Memory B cell (primary cell): Measurements from ENCODE around the gene CHTOP.
"Not testable (repeated sequence)": the region's sequence is repeated elsewhere in the genome, so short reads cannot be mapped to it uniquely, and the experiment has no call there.

Experiments used
- ATAC-seq: fragments of 150-1000 bp; cut with Tn5 transposase; 2 replicates; pipeline ENCODE4 v1.10.0; 2021; ENCODE audit warnings: low read depth, mild to moderate bottlenecking, moderate library complexity
- DNase-seq, 2 donors: peaks; one replicate each; pipeline ENCODE4 v3.0.0; 2022; ENCODE audit warnings: low spot score in 2 of 2
- H3K27ac Mint-ChIP-seq: one replicate; pipeline ENCODE4 v1.8.0; 2022; ENCODE audit warnings: mild to moderate bottlenecking, moderate library complexity, mixed read lengths
- H3K27me3 Mint-ChIP-seq: one replicate; pipeline ENCODE4 v1.8.0; 2022; ENCODE audit warnings: mixed read lengths
- H3K36me3 Mint-ChIP-seq: one replicate; pipeline ENCODE4 v1.8.0; 2022; ENCODE audit warnings: mild to moderate bottlenecking, mixed read lengths
- H3K4me1 Mint-ChIP-seq: one replicate; pipeline ENCODE4 v1.8.0; 2022; ENCODE audit warnings: mixed read lengths
- H3K4me3 Mint-ChIP-seq: one replicate; pipeline ENCODE4 v1.8.0; 2022; ENCODE audit warnings: mild to moderate bottlenecking, moderate library complexity, mixed read lengths
- H3K9me3 Mint-ChIP-seq: one replicate; pipeline ENCODE4 v1.8.0; 2022; ENCODE audit warnings: mixed read lengths

The CHTOP gene

GRCh38 chr1:153670859-153671627, 37.2 kb downstream of the CHTOP start, which contains the start of gene ILF2:
ILF2 (minus strand) TSS chr1:153670993; CDS start chr1:153670922, 71 bp downstream.
- H3K27ac Mint-ChIP-seq = no peak within 1 kb of the TSS
- H3K4me1 Mint-ChIP-seq = peaks cover 15% of the 10 kb centered on the region
- ATAC-seq (peak; percentile 88), DNase-seq (peak; percentile 91 to 98)
- H3K4me3 Mint-ChIP-seq = no peak within 1 kb of the TSS
- H3K27me3 Mint-ChIP-seq = no peaks in the 10 kb centered on the region
- H3K36me3 Mint-ChIP-seq = peaks cover 13% of the 10 kb centered on the region
- no peaks in the 10 kb centered on the region for H3K9me3 Mint-ChIP-seq

GRCh38 chr1:153671628-153672353, 37.9 kb downstream of the CHTOP start:
- DNase-seq (peak; percentile 32 to 56), ATAC-seq (peak; percentile 25)
- H3K4me1 Mint-ChIP-seq = peaks cover 15% of the 10 kb centered on the region
- H3K36me3 Mint-ChIP-seq = peaks cover 13% of the 10 kb centered on the region
- not testable (repeated sequence) for H3K9me3 Mint-ChIP-seq, H3K27me3 Mint-ChIP-seq, H3K4me3 Mint-ChIP-seq, H3K27ac Mint-ChIP-seq

GRCh38 chr1:153673511-153673910, 39.6 kb downstream of the CHTOP start:
- Mint-ChIP-seq H3K27me3 (peaks cover 14% of the 10 kb centered on the region), H3K4me1 (peaks cover 23% of the 10 kb centered on the region), H3K9me3 (no peaks in the 10 kb centered on the region), H3K27ac (peak overlapping the region; percentile 87), H3K36me3 (peaks cover 2% of the 10 kb centered on the region), H3K4me3 (peak overlapping the region; percentile 56)
- ATAC-seq (no peak), DNase-seq (no peak)

- DNase-seq = peak; percentile 48 to 58
- H3K27me3 Mint-ChIP-seq = peaks cover 30% of the 10 kb centered on the region
Measured at GRCh38 chr1:153677718-153678518, 44.1 kb downstream of the CHTOP start.

GRCh38 chr1:153678519-153679336, 44.9 kb downstream of the CHTOP start, which contains the start of gene NPR1:
NPR1 (plus strand) TSS chr1:153678688; CDS start chr1:153679109, 421 bp downstream.
- Mint-ChIP-seq H3K27ac (no peak within 1 kb of the TSS), H3K4me3 (peak within 1 kb of the TSS; percentile 87), H3K36me3 (no peaks in the 10 kb centered on the region), H3K27me3 (peaks cover 33% of the 10 kb centered on the region), H3K9me3 (no peaks in the 10 kb centered on the region), H3K4me1 (peaks cover 22% of the 10 kb centered on the region)
- peak; percentile 50 for ATAC-seq
- DNase-seq = peak; percentile 15 to 36

More at GRCh38 chr1:153677718-153678518, 44.1 kb downstream of the CHTOP start:
- Mint-ChIP-seq H3K4me3 (peak overlapping the region; percentile 87), H3K36me3 (no peaks in the 10 kb centered on the region), H3K4me1 (peaks cover 22% of the 10 kb centered on the region), H3K27ac (no peak overlapping the region), H3K9me3 (no peaks in the 10 kb centered on the region)
- peak; percentile 51 for ATAC-seq

GRCh38 chr1:153679337-153680119, 45.7 kb downstream of the CHTOP start:
- peak; percentile 69 for ATAC-seq
- peak overlapping the region; percentile 87 for H3K4me3 Mint-ChIP-seq

GRCh38 chr1:153680120-153680403, 46.2 kb downstream of the CHTOP start:
- DNase-seq = no peak
- no peaks in the 10 kb centered on the region for H3K36me3 Mint-ChIP-seq
- peaks cover 37% of the 10 kb centered on the region for H3K27me3 Mint-ChIP-seq
- H3K27ac Mint-ChIP-seq = peak overlapping the region; percentile 2
- H3K9me3 Mint-ChIP-seq = no peaks in the 10 kb centered on the region
- peaks cover 22% of the 10 kb centered on the region for H3K4me1 Mint-ChIP-seq
- peak overlapping the region; percentile 82 for H3K4me3 Mint-ChIP-seq
- no peak for ATAC-seq

More at GRCh38 chr1:153679337-153680119, 45.7 kb downstream of the CHTOP start:
- peak overlapping the region; percentile 2 for H3K27ac Mint-ChIP-seq
- no peaks in the 10 kb centered on the region for H3K9me3 Mint-ChIP-seq
- no peaks in the 10 kb centered on the region for H3K36me3 Mint-ChIP-seq
- H3K4me1 Mint-ChIP-seq = peaks cover 22% of the 10 kb centered on the region
- H3K27me3 Mint-ChIP-seq = peaks cover 37% of the 10 kb centered on the region
- DNase-seq = peak; percentile 26 to 55

GRCh38 chr1:153682730-153683129, 48.9 kb downstream of the CHTOP start:
- H3K27me3 Mint-ChIP-seq = peaks cover 32% of the 10 kb centered on the region
- DNase-seq (no peak), ATAC-seq (no peak)
- no peak overlapping the region for H3K27ac Mint-ChIP-seq
- H3K4me1 Mint-ChIP-seq = peaks cover 18% of the 10 kb centered on the region
- no peak overlapping the region for H3K4me3 Mint-ChIP-seq
- no peaks in the 10 kb centered on the region for H3K36me3 Mint-ChIP-seq
- H3K9me3 Mint-ChIP-seq = no peaks in the 10 kb centered on the region

GRCh38 chr1:153683854-153684253, 50.0 kb downstream of the CHTOP start:
- H3K9me3 Mint-ChIP-seq = no peaks in the 10 kb centered on the region
- peaks cover 28% of the 10 kb centered on the region for H3K27me3 Mint-ChIP-seq
- H3K4me3 Mint-ChIP-seq = no peak overlapping the region
- peaks cover 13% of the 10 kb centered on the region for H3K4me1 Mint-ChIP-seq
- H3K36me3 Mint-ChIP-seq = no peaks in the 10 kb centered on the region
- ATAC-seq = no peak
- no peak overlapping the region for H3K27ac Mint-ChIP-seq
- DNase-seq = no peak

GRCh38 chr1:153684892-153685291, 51.0 kb downstream of the CHTOP start:
- Mint-ChIP-seq H3K4me3 (no peak overlapping the region), H3K27ac (no peak overlapping the region), H3K4me1 (peaks cover 15% of the 10 kb centered on the region), H3K36me3 (no peaks in the 10 kb centered on the region), H3K9me3 (no peaks in the 10 kb centered on the region), H3K27me3 (peaks cover 27% of the 10 kb centered on the region)
- ATAC-seq (no peak), DNase-seq (no peak)

- no peaks in the 10 kb centered on the region for H3K36me3 Mint-ChIP-seq
- peaks cover 10% of the 10 kb centered on the region for H3K4me1 Mint-ChIP-seq
- H3K27me3 Mint-ChIP-seq = peaks cover 22% of the 10 kb centered on the region
- DNase-seq (no peak), ATAC-seq (no peak)
- H3K9me3 Mint-ChIP-seq = no peaks in the 10 kb centered on the region
- H3K4me3 Mint-ChIP-seq = no peak overlapping the region
- H3K27ac Mint-ChIP-seq = no peak overlapping the region
Measured at GRCh38 chr1:153685544-153686340, 51.9 kb downstream of the CHTOP start.
